IMR-90 (cell line): ENCODE measurements around the gene HOATZ. TPM values are rescaled to one million over a fixed set of nuclear protein-coding genes. Genes with fewer than 3 reads are reported as not detected.
A peak's percentile ranks its signal among the peaks of the same experiment; 100 is the strongest.

ENCODE experiments used
- ATAC-seq: fragments of 200-7000 bp; cut with Tn5 transposase; 2 replicates; pipeline ENCODE4 v1.9.1; 2020; ENCODE audit warnings: low read depth, mild to moderate bottlenecking, moderate library complexity
- BruUV-seq: library from RNA; stranded (reverse); fragments of 400-500 nt; replicated peaks from 2 replicates; lab custom pipeline; 2021; lab: Mats Ljungman, UMichigan
- CTCF ChIA-PET: fragments of 300-600 bp; formaldehyde crosslinking; extraction: SDS; loops from one replicate; lab custom pipeline; 2021; ENCODE audit warnings: antibody characterized with exemption; lab: Yijun Ruan, JAX
- POLR2A ChIA-PET: fragments of 300-600 bp; sonication (Branson Sonifier 250); formaldehyde crosslinking; loops from one replicate; lab custom pipeline; 2022; ENCODE audit warnings: antibody characterized with exemption; ENCODE audit not compliant: unreplicated experiment; lab: Charles Lee
- DNase-seq: peaks from one replicate; pipeline ENCODE4 v3.0.0; 2013
- H2AFZ ChIP-seq: replicated peaks from 2 replicates; pipeline ENCODE3; 2013; ENCODE audit warnings: low read length, mild to moderate bottlenecking; ENCODE audit not compliant: poor library complexity
- H2AK5ac ChIP-seq: 2 replicates; pipeline ENCODE4 v1.6.1; 2013; ENCODE audit warnings: low read depth, low read length, inconsistent platforms
- H2AK9ac ChIP-seq: replicated peaks from 2 replicates; pipeline ENCODE3; 2013; ENCODE audit warnings: mild to moderate bottlenecking, low read depth, low read length, moderate library complexity; ENCODE audit not compliant: poor library complexity
- H2BK120ac ChIP-seq: 2 replicates; pipeline ENCODE4 v1.6.1; 2013; ENCODE audit warnings: low read depth, low read length, inconsistent platforms
- H2BK15ac ChIP-seq: 3 replicates; pipeline ENCODE4 v1.6.1; 2013; ENCODE audit warnings: low read depth, low read length, inconsistent platforms
- H2BK20ac ChIP-seq: 2 replicates; pipeline ENCODE4 v1.6.1; 2013; ENCODE audit warnings: low read depth, mild to moderate bottlenecking, inconsistent platforms, low read length, moderate library complexity
- H2BK5ac ChIP-seq: 2 replicates; pipeline ENCODE4 v1.6.1; 2013; ENCODE audit warnings: mild to moderate bottlenecking, low read depth, low read length, inconsistent platforms; ENCODE audit not compliant: poor library complexity, severe bottlenecking
- H3K14ac ChIP-seq: replicated peaks from 2 replicates; pipeline ENCODE4 v1.6.1; 2013; ENCODE audit warnings: low read depth, low read length, inconsistent platforms
- H3K18ac ChIP-seq: 2 replicates; pipeline ENCODE4 v1.6.1; 2013; ENCODE audit warnings: low read depth, low read length, control low read depth
- H3K23ac ChIP-seq: 2 replicates; pipeline ENCODE4 v1.6.1; 2013; ENCODE audit warnings: low read depth, low read length, inconsistent platforms
- H3K27ac ChIP-seq: 2 replicates; pipeline ENCODE4 v1.5.1; 2013; ENCODE audit warnings: mild to moderate bottlenecking, control low read depth, low read length; ENCODE audit not compliant: insufficient read depth
- H3K27me3 ChIP-seq: 2 replicates; pipeline ENCODE4 v1.6.1; 2013; ENCODE audit warnings: low read length; ENCODE audit not compliant: control insufficient read depth, insufficient read depth
- H3K36me3 ChIP-seq: 2 replicates; pipeline ENCODE4 v1.6.1; 2013; ENCODE audit warnings: low read length, mixed read lengths; ENCODE audit not compliant: control insufficient read depth, insufficient read depth
- H3K4ac ChIP-seq: 2 replicates; pipeline ENCODE4 v1.6.1; 2013; ENCODE audit warnings: low read depth, low read length, inconsistent platforms
- H3K4me1 ChIP-seq: 2 replicates; pipeline ENCODE4 v1.6.1; 2013; ENCODE audit warnings: low read length, mixed read lengths; ENCODE audit not compliant: control insufficient read depth, insufficient read depth
- H3K4me2 ChIP-seq: 2 replicates; pipeline ENCODE4 v1.6.1; 2013; ENCODE audit warnings: low read depth, mild to moderate bottlenecking, control low read depth, low read length, moderate library complexity
- H3K4me3 ChIP-seq: 2 replicates; pipeline ENCODE4 v1.5.1; 2013; ENCODE audit warnings: low read depth, mild to moderate bottlenecking, control low read depth, low read length, moderate library complexity; ENCODE audit not compliant: insufficient read depth
- H3K56ac ChIP-seq: 2 replicates; pipeline ENCODE4 v1.6.1; 2013; ENCODE audit warnings: low read length, inconsistent platforms; ENCODE audit not compliant: insufficient read depth; ENCODE audit errors: extremely low read depth
- H3K79me1 ChIP-seq, 2 experiments: 2 replicates each; pipeline ENCODE4 v1.6.1; 2013; ENCODE audit warnings: low read length in 2 of 2, inconsistent platforms in 1 of 2, low read depth in 1 of 2
- H3K9ac ChIP-seq: 2 replicates; pipeline ENCODE4 v1.6.1; 2013; ENCODE audit warnings: low read depth, low read length, control low read depth
- H3K9me1 ChIP-seq: 2 replicates; pipeline ENCODE4 v1.6.1; 2013; ENCODE audit warnings: low read length, inconsistent platforms; ENCODE audit not compliant: insufficient read depth
- H3K9me3 ChIP-seq: 2 replicates; pipeline ENCODE4 v1.6.1; 2013; ENCODE audit warnings: low read length; ENCODE audit not compliant: control insufficient read depth, insufficient read depth
- H4K20me1 ChIP-seq: 2 replicates; pipeline ENCODE4 v1.6.1; 2013; ENCODE audit warnings: low read length, inconsistent platforms; ENCODE audit not compliant: insufficient read depth
- H4K5ac ChIP-seq: 2 replicates; pipeline ENCODE4 v1.6.1; 2013; ENCODE audit warnings: mild to moderate bottlenecking, low read depth, low read length, control low read depth
- H4K8ac ChIP-seq, 2 experiments: 2 replicates each; pipeline ENCODE4 v1.6.1; 2013; ENCODE audit warnings: low read depth in 2 of 2, low read length in 2 of 2, control low read depth in 1 of 2, inconsistent platforms in 1 of 2
- H4K91ac ChIP-seq: 2 replicates; pipeline ENCODE4 v1.6.1; 2013; ENCODE audit warnings: low read depth, low read length, inconsistent platforms; ENCODE audit not compliant: insufficient read depth
- BHLHE40 ChIP-seq: fragments of 150-350 bp; IDR thresholded peaks from 2 replicates; pipeline ENCODE4 v1.6.1; 2016; ENCODE audit warnings: mild to moderate bottlenecking, low read depth, low read length
- CHD1 ChIP-seq: IDR thresholded peaks from 2 replicates; pipeline ENCODE4 v1.6.1; 2012; ENCODE audit warnings: low read depth, low read length, improper control_type of control experiment
- FOS ChIP-seq: fragments of 150-350 bp; IDR thresholded peaks from 2 replicates; pipeline ENCODE4 v1.6.1; 2016; ENCODE audit warnings: low read depth, low read length
- MAFK ChIP-seq: IDR thresholded peaks from 2 replicates; pipeline ENCODE4 v1.6.1; 2012; ENCODE audit warnings: low read depth, low read length, improper control_type of control experiment
- MXI1 ChIP-seq: IDR thresholded peaks from 2 replicates; pipeline ENCODE4 v1.6.1; 2012; ENCODE audit warnings: low read depth, mild to moderate bottlenecking, low read length, moderate library complexity, borderline replicate concordance
- NFE2L2 ChIP-seq: fragments of 150-350 bp; IDR thresholded peaks from 2 replicates; pipeline ENCODE4 v1.6.1; 2016; ENCODE audit warnings: low read depth, mild to moderate bottlenecking, low read length
- RAD21 ChIP-seq: IDR thresholded peaks from 2 replicates; pipeline ENCODE4 v1.6.1; 2012; ENCODE audit warnings: low read length, improper control_type of control experiment
- RCOR1 ChIP-seq: IDR thresholded peaks from 2 replicates; pipeline ENCODE4 v1.6.1; 2012; ENCODE audit warnings: mild to moderate bottlenecking, low read length, improper control_type of control experiment; ENCODE audit not compliant: insufficient replicate concordance
- RFX5 ChIP-seq: IDR thresholded peaks from 2 replicates; pipeline ENCODE4 v1.8.0; 2012; ENCODE audit warnings: low read depth, mild to moderate bottlenecking, low read length, moderate library complexity
- WGBS, 2 experiments: methylation state at CpG; one replicate each; pipeline versions ENCODE4 v1.1.5 to v1.1.7; 2013; ENCODE audit warnings: missing lambda C conversion rate in 2 of 2; ENCODE audit not compliant: insufficient read length in 1 of 2; ENCODE audit errors: extremely low coverage in 2 of 2; 5-methylcytosine and 5-hydroxymethylcytosine counted together
- dilution Hi-C: fragments of 300-500 bp; cut with HindIII; formaldehyde crosslinking; loops from one replicate; pipeline ENCODE4 v1.14.3; 2018; ENCODE audit warnings: low sequenced_read_pairs; ENCODE audit not compliant: unreplicated experiment
- in situ Hi-C: fragments of 300-500 bp; cut with MboI; formaldehyde crosslinking; loops from 3 replicates; pipeline ENCODE4 v1.14.3; 2019; ENCODE audit warnings: low sequenced_read_pairs, inconsistent platforms, mixed read lengths
- intact Hi-C: fragments of 100-400 bp; cut with micrococcal nuclease; formaldehyde crosslinking; loops from 2 replicates; pipeline ENCODE4 v1.10.0; 2022
- polyA plus RNA-seq, 3 experiments: library from polyadenylated mRNA; depleted of rRNA; stranded (reverse); fragments of >200 nt; gene quantifications; 2 replicates each; pipeline ENCODE4 v1.2.3, GENCODE V29; 2012; ENCODE audit warnings: low replicate concordance in 1 of 3
- total RNA-seq: library from RNA; depleted of rRNA; stranded (reverse); fragments of >200 nt; gene quantifications from 2 replicates; pipeline ENCODE4 v1.2.3, GENCODE V29; 2012
- TF ChIP-seq, protein P1 (sequence below): fragments of 150-350 bp; IDR thresholded peaks from 2 replicates; pipeline ENCODE4 v1.6.1; 2017; ENCODE audit warnings: mild to moderate bottlenecking, antibody characterized with exemption, low read length, low read depth

HOATZ gene
- total and polyA plus RNA-seq, 2 of the 4 experiments (the other 2 are of a cell fraction): not detected

- CTCF ChIA-PET: no interaction called here
Measured at GRCh38 chr11:111499483-111499882, 15.1 kb upstream of the HOATZ start.

More at GRCh38 chr11:111499483-111499882, 15.1 kb upstream of the HOATZ start:
- Histone ChIP-seq H3K79me1 (no peaks in the 10 kb centered on the region), H4K91ac (no peak overlapping the region), H2BK5ac (no peak overlapping the region), H3K14ac (no peak overlapping the region), H2AFZ (no peak overlapping the region), H3K27ac (no peak overlapping the region), H2AK5ac (no peak overlapping the region), H3K4me1 (no peaks in the 10 kb centered on the region), H2BK120ac (no peak overlapping the region), H3K36me3 (no peaks in the 10 kb centered on the region), H3K4me3 (no peak overlapping the region), H2AK9ac (no peak overlapping the region), H3K9ac (no peak overlapping the region), H3K56ac (no peak overlapping the region), H3K18ac (no peak overlapping the region), H3K9me1 (no peaks in the 10 kb centered on the region), H4K5ac (no peak overlapping the region), H4K20me1 (no peaks in the 10 kb centered on the region), H3K27me3 (peaks cover 7% of the 10 kb centered on the region; the same call in 1 of the 2 replicates), H3K9me3 (no peaks in the 10 kb centered on the region), H3K23ac (no peak overlapping the region), H4K8ac (no peak overlapping the region), H3K4me2 (no peak overlapping the region), H3K4ac (no peak overlapping the region), H2BK20ac (no peak overlapping the region), H2BK15ac (no peak overlapping the region)
- ATAC-seq (peak; percentile 66), DNase-seq (peak; percentile 32)
- BruUV-seq: no TSS peak
- intact Hi-C loops (no loop called here), in situ Hi-C loops (no loop called here), dilution Hi-C loops (no loop called here)
- TF ChIP-seq RAD21 (no peak), BHLHE40 (no peak), NFE2L2 (no peak), CHD1 (no peak), FOS (no peak), MAFK (no peak), MXI1 (no peak), RCOR1 (no peak), RFX5 (no peak)
- TF ChIP-seq, protein P1, sequence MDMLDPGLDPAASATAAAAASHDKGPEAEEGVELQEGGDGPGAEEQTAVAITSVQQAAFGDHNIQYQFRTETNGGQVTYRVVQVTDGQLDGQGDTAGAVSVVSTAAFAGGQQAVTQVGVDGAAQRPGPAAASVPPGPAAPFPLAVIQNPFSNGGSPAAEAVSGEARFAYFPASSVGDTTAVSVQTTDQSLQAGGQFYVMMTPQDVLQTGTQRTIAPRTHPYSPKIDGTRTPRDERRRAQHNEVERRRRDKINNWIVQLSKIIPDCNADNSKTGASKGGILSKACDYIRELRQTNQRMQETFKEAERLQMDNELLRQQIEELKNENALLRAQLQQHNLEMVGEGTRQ: no peak
- WGBS, 2 experiments: 90% methylated on average over 2 of the region's 5 CpGs; no CpG with 5 or more reads in 1 of the 2 experiments
- POLR2A ChIA-PET: no interaction called here
